AML-193 (cell line): ENCODE results near the gene NEURL1B.

Experiments
- DNase-seq, 2 experiments: peaks; one replicate each; lab custom pipeline; 2025; lab: John Stamatoyannopoulos, UW

Gene NEURL1B

DNA sequence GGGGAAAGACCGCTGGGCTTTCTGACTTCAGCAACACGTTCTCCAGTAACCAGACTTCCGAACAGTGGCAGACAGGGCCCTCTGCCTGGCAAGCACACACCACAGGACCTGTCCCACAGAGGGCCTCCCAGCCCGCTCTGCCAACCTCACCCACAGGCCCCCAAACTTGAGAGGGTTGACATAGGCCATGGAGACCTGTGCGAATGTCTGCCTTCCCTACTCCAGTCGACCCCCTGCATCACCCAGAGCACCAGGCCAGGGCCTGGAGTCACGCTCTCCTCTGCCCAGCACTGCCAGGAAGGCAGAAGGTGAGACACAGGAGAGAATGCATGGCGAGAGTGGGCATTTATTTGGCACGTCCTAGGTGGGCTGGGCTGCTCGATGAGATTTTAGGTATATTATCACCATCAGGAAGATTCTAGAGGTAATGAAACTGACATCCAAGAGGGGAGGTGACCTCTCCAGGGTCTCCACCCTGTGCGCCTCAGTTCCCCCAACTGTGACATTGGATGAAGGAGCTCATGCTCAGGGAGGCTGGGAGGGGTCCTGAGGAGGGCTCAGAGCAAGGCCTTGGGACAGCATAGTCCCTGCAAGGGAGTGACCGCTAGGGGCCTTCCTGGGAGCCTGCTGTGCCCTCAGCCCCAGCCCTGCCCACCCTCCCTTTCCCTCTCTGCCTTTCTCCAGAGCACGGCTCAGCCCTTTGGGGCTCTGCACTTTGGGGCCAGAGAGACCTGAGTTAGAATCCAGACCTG, 75.0 kb downstream of the NEURL1B start:
- no peak for DNase-seq

DNA sequence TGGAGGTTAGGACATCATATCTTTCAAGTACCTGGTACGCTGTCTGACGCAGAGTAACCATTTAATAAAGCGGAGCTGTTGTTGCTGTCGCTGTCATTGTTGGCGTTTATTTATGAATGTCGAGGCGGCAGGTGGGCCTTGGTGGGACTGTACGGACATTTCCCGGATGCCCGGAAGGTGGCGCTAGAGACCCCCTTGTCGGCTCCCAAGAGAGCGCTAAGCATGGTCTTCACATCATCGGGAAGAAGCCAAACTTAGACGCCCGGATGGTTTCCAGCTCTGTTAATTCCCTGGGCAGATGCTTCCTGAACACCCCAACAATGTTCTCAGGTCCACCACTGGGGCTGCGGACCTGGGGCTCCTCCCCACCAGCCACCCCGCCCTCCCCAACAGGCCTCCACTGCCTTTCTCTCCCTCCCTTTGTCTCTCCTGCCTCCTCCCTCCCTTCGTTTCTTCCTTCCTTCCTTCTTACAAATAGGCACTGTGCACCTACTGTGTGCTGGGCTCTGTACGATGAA, 75.8 kb downstream of the NEURL1B start:
- peak; percentile 21 to 49 for DNase-seq

DNA sequence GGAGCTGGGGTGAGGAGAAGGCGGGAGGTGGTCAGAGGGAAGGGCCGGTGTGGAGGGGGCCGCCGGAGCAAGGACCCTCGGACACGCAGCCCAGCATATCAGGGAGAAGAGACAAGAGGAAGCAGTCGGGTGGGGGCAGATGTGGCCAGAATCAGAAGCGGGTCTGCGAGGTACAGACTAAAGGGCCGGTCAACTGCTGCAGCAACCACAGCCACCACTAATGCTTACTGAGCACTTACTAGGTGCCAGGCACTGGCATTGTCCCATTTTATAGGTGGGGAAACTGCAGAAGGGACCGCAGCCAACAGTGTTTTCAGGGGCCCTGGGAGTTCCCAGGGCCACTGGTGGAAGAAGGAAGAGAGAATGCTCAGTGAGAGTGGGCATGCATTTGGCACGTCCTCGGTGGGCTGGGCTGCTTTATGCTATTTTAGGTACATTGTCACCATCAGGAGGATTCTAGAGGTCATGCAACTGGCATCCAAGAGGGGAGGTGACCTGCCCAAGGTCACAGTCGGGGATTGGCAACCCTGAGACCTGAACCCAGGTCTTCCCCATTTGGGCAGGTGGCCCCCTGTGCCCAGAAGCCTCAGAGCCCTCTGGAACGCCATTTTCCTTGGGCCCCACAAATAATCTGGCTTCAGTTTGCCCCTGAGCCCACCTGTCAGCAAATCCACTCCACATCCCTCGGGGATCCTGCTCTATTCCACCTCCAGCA, 76.6 kb downstream of the NEURL1B start:
- DNase-seq = no peak

DNA sequence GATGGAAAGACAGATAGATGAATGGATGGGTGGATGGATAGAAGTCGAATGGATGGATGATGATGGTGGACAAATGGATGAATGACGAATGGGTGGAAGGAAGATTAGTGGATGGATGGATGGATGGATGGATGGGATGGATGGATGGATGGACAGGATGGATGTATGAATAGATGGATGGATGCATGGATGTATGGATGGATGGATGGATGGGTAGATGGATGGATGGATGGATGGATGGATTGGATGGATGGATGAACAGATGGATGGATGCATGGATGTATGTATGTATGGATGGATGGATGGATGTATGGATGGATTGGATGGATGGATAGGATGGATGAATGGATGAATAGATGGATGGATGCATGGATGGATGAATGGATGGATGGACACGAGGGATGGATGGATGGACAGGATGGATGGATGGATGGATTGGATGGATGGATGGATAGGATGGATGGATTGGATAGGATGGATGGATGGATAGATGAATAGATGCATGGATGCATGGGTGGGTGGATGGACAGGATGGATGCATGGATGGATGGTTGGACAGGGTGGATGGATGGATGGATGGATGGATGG, 77.6 kb downstream of the NEURL1B start:
- DNase-seq = no peak

- DNase-seq = no peak
Measured at GRCh38 chr5:172719211-172719610, 78.1 kb downstream of the NEURL1B start.

DNA sequence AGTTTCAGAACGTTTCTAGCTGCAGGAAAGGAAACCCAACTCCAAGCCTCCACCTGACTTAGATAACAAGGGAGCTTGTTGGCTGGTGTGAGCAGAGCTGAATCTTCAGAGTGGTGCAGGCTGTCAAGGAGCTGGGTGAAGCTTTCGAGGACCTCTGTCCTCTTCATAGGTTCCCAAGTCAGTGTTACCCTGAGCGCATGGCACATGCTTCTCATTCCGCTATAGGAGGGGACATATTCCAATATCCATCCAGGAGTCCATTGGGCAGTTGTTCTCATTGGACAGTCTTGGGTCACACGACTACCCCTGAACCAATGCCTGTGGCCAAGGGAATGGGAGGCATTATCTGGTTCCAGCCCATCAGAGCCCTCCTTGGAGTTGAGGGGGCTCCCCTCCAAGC, 79.6 kb downstream of the NEURL1B start:
- DNase-seq = no peak

GRCh38 chr5:172721455-172722326, 80.6 kb downstream of the NEURL1B start:
- DNase-seq = no peak

GRCh38 chr5:172722327-172722815, 81.3 kb downstream of the NEURL1B start:
- no peak for DNase-seq

GRCh38 chr5:172723508-172723907, 82.4 kb downstream of the NEURL1B start:
- DNase-seq = no peak

GRCh38 chr5:172724242-172725183, 83.5 kb downstream of the NEURL1B start:
- no peak for DNase-seq

- no peak for DNase-seq
Measured at GRCh38 chr5:172725273-172725672, 84.2 kb downstream of the NEURL1B start.

- no peak for DNase-seq
Measured at GRCh38 chr5:172725785-172726184, 84.7 kb downstream of the NEURL1B start.

DNA sequence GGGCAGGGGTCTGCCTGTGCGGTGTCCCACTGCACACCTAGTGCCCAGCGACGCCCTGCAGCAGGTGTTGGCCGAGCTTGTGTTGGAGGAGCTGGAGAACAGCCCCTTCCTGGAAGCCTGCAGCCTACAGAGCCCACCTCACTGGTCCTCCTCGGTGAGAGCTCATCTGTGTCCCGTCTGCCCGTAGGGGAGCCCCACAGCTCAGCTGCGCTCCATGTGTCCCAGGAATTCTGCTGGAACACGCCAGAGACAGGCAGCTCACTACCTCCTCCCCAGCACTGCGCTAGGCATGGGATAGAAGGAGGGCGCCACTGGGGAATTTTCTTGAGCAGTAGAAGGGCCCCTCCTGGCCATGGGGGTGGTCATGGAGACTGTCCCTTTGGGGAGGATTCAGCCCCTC, 85.9 kb downstream of the NEURL1B start:
- no peak for DNase-seq

DNA sequence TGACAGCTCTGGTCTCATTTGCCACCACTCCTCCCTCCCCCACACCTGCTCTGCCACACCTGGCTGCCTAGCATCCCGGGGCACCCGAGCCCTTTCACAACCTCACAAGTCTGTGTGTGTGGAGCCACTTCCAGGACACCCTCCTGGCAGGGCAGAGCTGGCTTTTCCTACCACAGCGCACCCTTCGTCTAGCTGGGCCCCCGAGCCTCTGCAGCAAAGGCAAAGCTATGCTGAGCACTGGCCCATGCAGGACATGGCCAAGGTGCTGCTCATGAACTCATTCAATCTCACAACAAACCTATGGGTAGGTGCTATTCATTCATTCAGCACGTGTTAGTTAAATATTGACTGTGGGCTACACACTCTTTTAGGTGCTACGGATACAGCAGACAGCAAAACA, 86.5 kb downstream of the NEURL1B start:
- DNase-seq = no peak

DNA sequence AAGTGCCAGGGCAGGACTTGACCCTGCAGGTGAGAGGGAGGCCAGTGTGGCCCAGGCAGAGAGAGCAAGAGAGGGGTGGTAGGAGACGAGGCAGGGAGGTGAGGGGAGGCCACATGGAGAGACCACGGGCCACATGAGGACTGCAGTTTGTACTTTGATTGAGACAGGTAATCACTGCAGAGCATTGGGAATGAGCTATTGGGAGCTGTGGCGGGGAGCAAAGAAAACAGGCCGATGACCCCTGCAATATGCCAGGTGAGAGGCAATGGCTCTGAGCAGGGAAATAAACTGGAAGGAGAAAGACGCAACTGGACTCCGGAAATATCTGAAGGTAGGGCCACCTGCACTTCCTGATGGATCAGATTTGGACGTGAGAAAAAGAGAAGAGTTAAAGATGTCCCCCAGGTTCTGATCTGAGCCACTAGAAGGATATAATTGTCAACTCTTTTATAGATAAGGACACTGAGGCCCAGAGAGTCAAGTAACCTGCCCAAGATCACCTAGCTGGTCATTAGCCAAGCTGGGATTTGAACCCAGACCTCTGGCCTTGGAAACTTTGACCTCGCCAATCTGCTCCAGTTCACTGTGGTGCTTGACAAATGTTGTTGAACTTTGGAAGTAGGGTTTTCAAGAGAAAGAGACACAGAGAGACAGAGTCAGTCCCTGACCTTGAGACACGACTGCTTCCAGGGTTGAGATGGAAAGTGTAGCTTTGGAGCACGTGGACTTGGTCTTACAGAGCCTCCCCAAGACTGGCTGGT, 87.6 kb downstream of the NEURL1B start:
- no peak for DNase-seq

GRCh38 chr5:172729588-172729987, 88.5 kb downstream of the NEURL1B start:
- DNase-seq = no peak

DNA sequence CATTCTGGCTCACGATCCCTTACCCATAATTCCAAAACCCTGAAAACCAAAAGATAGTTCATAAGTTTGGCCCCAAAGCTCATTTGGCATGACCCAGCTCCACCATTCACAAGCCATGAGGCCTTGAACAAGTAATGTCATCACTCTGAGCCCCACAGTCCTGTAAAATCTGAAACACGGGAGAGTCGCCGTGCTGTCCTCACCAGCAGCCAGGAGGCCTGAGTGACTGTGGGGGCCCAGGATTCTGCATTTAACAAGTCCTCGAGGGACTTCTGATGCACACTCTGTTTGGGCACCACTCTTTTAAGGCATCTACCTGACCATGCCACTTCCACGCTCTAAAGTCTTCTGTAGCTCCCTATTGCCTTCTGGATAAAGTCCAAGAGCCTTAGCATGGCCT, 89.2 kb downstream of the NEURL1B start:
- DNase-seq = no peak

- DNase-seq = no peak
Measured at GRCh38 chr5:172730981-172731679, 90.1 kb downstream of the NEURL1B start.

GRCh38 chr5:172731680-172732074, 90.6 kb downstream of the NEURL1B start:
- no peak for DNase-seq
